ENCODE measurements around the gene MRGPRG. TPM values are rescaled to one million over a fixed set of nuclear protein-coding genes. Genes with fewer than 3 reads are reported as not detected.

Gene MRGPRG
- total RNA-seq, 5 donors from 2014 or later (not counting 1 experiment from before 2014, with no cell fraction given), result not detected

- Mint-ChIP-seq H3K36me3 (no peaks in the 10 kb centered on the region), H3K27ac (no peak overlapping the region), H3K4me3 (no peak overlapping the region), H3K9me3 (no peaks in the 10 kb centered on the region), H3K27me3 (peaks cover 5 to 37% of the 10 kb centered on the region in 2 donors), H3K4me1 (peaks cover 4 to 6% (median 6%) of the 10 kb centered on the region in 3 donors)
- H3K36me3 ChIP-seq (ENCODE audit: control insufficient read depth in 2 of 2, extremely low read depth in 1 of 2, insufficient read depth in 1 of 2, low read length in 1 of 2), result no peaks in the 10 kb centered on the region
- no peak for ATAC-seq (replicated peaks in 1 of 4)
- ChIA-PET POLR2A (no interaction called here), CTCF (no interaction called here)
- peaks cover 0 to 74% of the 10 kb centered on the region in 2 experiments for H3K27me3 ChIP-seq (replicated peaks in 1 of 2; ENCODE audit: control insufficient read depth in 2 of 2, extremely low read depth in 1 of 2, insufficient read depth in 2 of 2, low read length in 1 of 2)
- no peak overlapping the region for H3K4me3 ChIP-seq (ENCODE audit: control insufficient read depth in 1 of 2, extremely low read depth in 1 of 2, low read length in 1 of 2)
- H3K9me3 ChIP-seq, result no peaks in the 10 kb centered on the region
- no peak overlapping the region for H3K27ac ChIP-seq (ENCODE audit: low read length)
- peak in 1 of 35 experiments; percentile 3 for DNase-seq
- peaks cover 0 to 43% of the 10 kb centered on the region in 2 experiments for H3K4me1 ChIP-seq (ENCODE audit: control insufficient read depth in 1 of 2, extremely low read depth in 1 of 2, insufficient read depth in 2 of 2, low read length in 2 of 2)
- WGBS (ENCODE audit: insufficient coverage), result 85% methylated on average over 15 of the region's 17 CpGs
Observed at GRCh38 chr11:3201677-3202181, 16.9 kb downstream of the MRGPRG start.

GRCh38 chr11:3201112-3201581 lies 17.5 kb downstream of the MRGPRG start:
- POLR2A ChIA-PET, result no interaction called here
- ATAC-seq (replicated peaks in 1 of 4), result no peak
- H3K27ac Mint-ChIP-seq, result no peak overlapping the region
- H3K4me1 Mint-ChIP-seq, result peaks cover 4 to 6% (median 6%) of the 10 kb centered on the region in 3 donors
- H3K36me3 Mint-ChIP-seq, result no peaks in the 10 kb centered on the region
- Histone ChIP-seq H3K4me3 (ENCODE audit: control insufficient read depth in 1 of 2, extremely low read depth in 1 of 2, low read length in 1 of 2) (no peak overlapping the region), H3K4me1 (ENCODE audit: control insufficient read depth in 1 of 2, extremely low read depth in 1 of 2, insufficient read depth in 2 of 2, low read length in 2 of 2) (peaks cover 0 to 43% of the 10 kb centered on the region in 2 experiments), H3K9me3 (no peaks in the 10 kb centered on the region), H3K27me3 (replicated peaks in 1 of 2; ENCODE audit: control insufficient read depth in 2 of 2, extremely low read depth in 1 of 2, insufficient read depth in 2 of 2, low read length in 1 of 2) (peaks cover 0 to 80% of the 10 kb centered on the region in 2 experiments), H3K27ac (ENCODE audit: low read length) (no peak overlapping the region), H3K36me3 (ENCODE audit: control insufficient read depth in 2 of 2, extremely low read depth in 1 of 2, insufficient read depth in 1 of 2, low read length in 1 of 2) (no peaks in the 10 kb centered on the region)
- no peaks in the 10 kb centered on the region for H3K9me3 Mint-ChIP-seq
- DNase-seq, result peak in 1 of 35 experiments; percentile 3
- H3K4me3 Mint-ChIP-seq, result no peak overlapping the region
- whole genome bisulfite sequencing (ENCODE audit: insufficient coverage), result 66% methylated on average over 15 of the region's 15 CpGs
- CTCF ChIA-PET, result no interaction called here
- H3K27me3 Mint-ChIP-seq, result peaks cover 5 to 37% of the 10 kb centered on the region in 2 donors

- Mint-ChIP-seq H3K27ac (no peak overlapping the region), H3K4me3 (no peak overlapping the region), H3K27me3 (peaks cover 5 to 40% of the 10 kb centered on the region in 2 donors), H3K9me3 (no peaks in the 10 kb centered on the region), H3K36me3 (no peaks in the 10 kb centered on the region), H3K4me1 (peaks cover 4 to 6% (median 6%) of the 10 kb centered on the region in 3 donors)
- H3K27me3 ChIP-seq (replicated peaks in 1 of 2; ENCODE audit: control insufficient read depth in 2 of 2, extremely low read depth in 1 of 2, insufficient read depth in 2 of 2, low read length in 1 of 2), result peaks cover 0 to 82% of the 10 kb centered on the region in 2 experiments
- POLR2A ChIA-PET, result no interaction called here
- WGBS (ENCODE audit: insufficient coverage), result 43% methylated on average over 5 of the region's 12 CpGs
- H3K27ac ChIP-seq (ENCODE audit: low read length), result no peak overlapping the region
- no peaks in the 10 kb centered on the region for H3K36me3 ChIP-seq (ENCODE audit: control insufficient read depth in 2 of 2, extremely low read depth in 1 of 2, insufficient read depth in 1 of 2, low read length in 1 of 2)
- CTCF ChIA-PET, result no interaction called here
- no peaks in the 10 kb centered on the region for H3K9me3 ChIP-seq
- DNase-seq, result no peak
- no peak for ATAC-seq (replicated peaks in 1 of 4)
- H3K4me1 ChIP-seq (ENCODE audit: control insufficient read depth in 1 of 2, extremely low read depth in 1 of 2, insufficient read depth in 2 of 2, low read length in 2 of 2), result peaks cover 0 to 41% of the 10 kb centered on the region in 2 experiments
- H3K4me3 ChIP-seq (ENCODE audit: control insufficient read depth in 1 of 2, extremely low read depth in 1 of 2, low read length in 1 of 2), result no peak overlapping the region
Observed at GRCh38 chr11:3200388-3201111, 18.1 kb downstream of the MRGPRG start.

GRCh38 chr11:3199537-3200295 lies 18.9 kb downstream of the MRGPRG start:
- peaks cover 0 to 32% of the 10 kb centered on the region in 2 experiments for H3K4me1 ChIP-seq (ENCODE audit: control insufficient read depth in 1 of 2, extremely low read depth in 1 of 2, insufficient read depth in 2 of 2, low read length in 2 of 2)
- H3K36me3 ChIP-seq (ENCODE audit: control insufficient read depth in 2 of 2, extremely low read depth in 1 of 2, insufficient read depth in 1 of 2, low read length in 1 of 2), result no peaks in the 10 kb centered on the region
- Mint-ChIP-seq H3K4me1 (peaks cover 3 to 6% (median 4%) of the 10 kb centered on the region in 3 donors), H3K9me3 (no peaks in the 10 kb centered on the region), H3K27ac (no peak overlapping the region), H3K4me3 (no peak overlapping the region), H3K36me3 (no peaks in the 10 kb centered on the region), H3K27me3 (peaks cover 5 to 32% of the 10 kb centered on the region in 2 donors)
- WGBS (ENCODE audit: insufficient coverage), result 77% methylated on average over 18 of the region's 19 CpGs
- DNase-seq (peak in 1 of 35 experiments; percentile 1), ATAC-seq (replicated peaks in 1 of 4) (no peak)
- peaks cover 0 to 77% of the 10 kb centered on the region in 2 experiments for H3K27me3 ChIP-seq (replicated peaks in 1 of 2; ENCODE audit: control insufficient read depth in 2 of 2, extremely low read depth in 1 of 2, insufficient read depth in 2 of 2, low read length in 1 of 2)
- H3K9me3 ChIP-seq, result no peaks in the 10 kb centered on the region
- POLR2A ChIA-PET, result no interaction called here
- no peak overlapping the region for H3K4me3 ChIP-seq (ENCODE audit: control insufficient read depth in 1 of 2, extremely low read depth in 1 of 2, low read length in 1 of 2)
- CTCF ChIA-PET, result no interaction called here
- H3K27ac ChIP-seq (ENCODE audit: low read length), result no peak overlapping the region

GRCh38 chr11:3198815-3199214 lies 19.8 kb downstream of the MRGPRG start:
- H3K27me3 ChIP-seq (replicated peaks in 1 of 2; ENCODE audit: control insufficient read depth in 2 of 2, extremely low read depth in 1 of 2, insufficient read depth in 2 of 2, low read length in 1 of 2), result peaks cover 0 to 79% of the 10 kb centered on the region in 2 experiments
- DNase-seq (no peak), ATAC-seq (replicated peaks in 1 of 4) (no peak)
- POLR2A ChIA-PET, result no interaction called here
- Mint-ChIP-seq H3K4me3 (no peak overlapping the region), H3K9me3 (no peaks in the 10 kb centered on the region), H3K27me3 (peaks cover 5 to 32% of the 10 kb centered on the region in 2 donors), H3K4me1 (peaks cover 3 to 6% (median 4%) of the 10 kb centered on the region in 3 donors), H3K36me3 (no peaks in the 10 kb centered on the region), H3K27ac (no peak overlapping the region)
- no peaks in the 10 kb centered on the region for H3K36me3 ChIP-seq (ENCODE audit: control insufficient read depth in 2 of 2, extremely low read depth in 1 of 2, insufficient read depth in 1 of 2, low read length in 1 of 2)
- 84% methylated on average over 15 of the region's 15 CpGs for WGBS (ENCODE audit: insufficient coverage)
- H3K27ac ChIP-seq (ENCODE audit: low read length), result no peak overlapping the region
- no peaks in the 10 kb centered on the region for H3K9me3 ChIP-seq
- no peak overlapping the region for H3K4me3 ChIP-seq (ENCODE audit: control insufficient read depth in 1 of 2, extremely low read depth in 1 of 2, low read length in 1 of 2)
- CTCF ChIA-PET, result no interaction called here
- peaks cover 0 to 32% of the 10 kb centered on the region in 2 experiments for H3K4me1 ChIP-seq (ENCODE audit: control insufficient read depth in 1 of 2, extremely low read depth in 1 of 2, insufficient read depth in 2 of 2, low read length in 2 of 2)

GRCh38 chr11:3197878-3198528 lies 20.6 kb downstream of the MRGPRG start:
- peaks cover 0 to 75% of the 10 kb centered on the region in 2 experiments for H3K27me3 ChIP-seq (replicated peaks in 1 of 2; ENCODE audit: control insufficient read depth in 2 of 2, extremely low read depth in 1 of 2, insufficient read depth in 2 of 2, low read length in 1 of 2)
- peaks cover 0 to 25% of the 10 kb centered on the region in 2 experiments for H3K4me1 ChIP-seq (ENCODE audit: control insufficient read depth in 1 of 2, extremely low read depth in 1 of 2, insufficient read depth in 2 of 2, low read length in 2 of 2)
- no peak overlapping the region for H3K4me3 Mint-ChIP-seq
- H3K4me1 Mint-ChIP-seq, result peaks cover 3 to 6% (median 4%) of the 10 kb centered on the region in 3 donors
- no peaks in the 10 kb centered on the region for H3K9me3 Mint-ChIP-seq
- no peak for ATAC-seq (replicated peaks in 1 of 4)
- no peaks in the 10 kb centered on the region for H3K36me3 ChIP-seq (ENCODE audit: control insufficient read depth in 2 of 2, extremely low read depth in 1 of 2, insufficient read depth in 1 of 2, low read length in 1 of 2)
- no peaks in the 10 kb centered on the region for H3K36me3 Mint-ChIP-seq
- WGBS (ENCODE audit: insufficient coverage), result 78% methylated on average over 5 of the region's 8 CpGs
- CTCF ChIA-PET, result no interaction called here
- H3K4me3 ChIP-seq (ENCODE audit: control insufficient read depth in 1 of 2, extremely low read depth in 1 of 2, low read length in 1 of 2), result no peak overlapping the region
- H3K9me3 ChIP-seq, result no peaks in the 10 kb centered on the region
- DNase-seq, result no peak
- peaks cover 5 to 30% of the 10 kb centered on the region in 2 donors for H3K27me3 Mint-ChIP-seq
- POLR2A ChIA-PET, result no interaction called here
- H3K27ac ChIP-seq (ENCODE audit: low read length), result no peak overlapping the region
- H3K27ac Mint-ChIP-seq, result no peak overlapping the region

Data from T-cell (primary cell).